RWPE2 (cell line): ENCODE data around the gene FAM124A.

ENCODE experiments used
- ATAC-seq: fragments of 200-7000 bp; cut with Tn5 transposase; 3 replicates; pipeline ENCODE4 v1.9.1; 2021; ENCODE audit warnings: low read depth
- DNase-seq: peaks from one replicate; pipeline ENCODE4 v3.0.0-alpha.2; 2020; ENCODE audit warnings: low spot score
- H3K27ac ChIP-seq: fragments of 450-650 bp; 2 replicates; pipeline ENCODE4 v1.5.1; 2017; ENCODE audit warnings: mild to moderate bottlenecking; ENCODE audit not compliant: poor library complexity, severe bottlenecking
- H3K27me3 ChIP-seq: fragments of 250-450 bp; sonication (Bioruptor Pico); 2 replicates; pipeline ENCODE4 v1.5.1; 2021; ENCODE audit warnings: mild to moderate bottlenecking, moderate library complexity; ENCODE audit not compliant: insufficient read depth, poor library complexity, severe bottlenecking
- H3K36me3 ChIP-seq: fragments of 250-450 bp; sonication (Bioruptor Pico); 2 replicates; pipeline ENCODE4 v1.5.1; 2020; ENCODE audit warnings: low read depth, mild to moderate bottlenecking, moderate library complexity
- H3K4me1 ChIP-seq: fragments of 250-450 bp; sonication (Bioruptor Pico); 2 replicates; pipeline ENCODE4 v1.5.1; 2021; ENCODE audit warnings: mild to moderate bottlenecking, moderate library complexity; ENCODE audit not compliant: insufficient read depth, poor library complexity, severe bottlenecking
- H3K4me3 ChIP-seq: fragments of 250-450 bp; sonication (Bioruptor Pico); 2 replicates; pipeline ENCODE4 v1.5.1; 2021; ENCODE audit warnings: mild to moderate bottlenecking, moderate library complexity; ENCODE audit not compliant: severe bottlenecking
- H3K9me3 ChIP-seq: fragments of 250-450 bp; sonication (Bioruptor Pico); 2 replicates; pipeline ENCODE4 v1.5.1; 2021; ENCODE audit warnings: mild to moderate bottlenecking, moderate library complexity; ENCODE audit not compliant: severe bottlenecking
- CTCF ChIP-seq: fragments of 450-650 bp; IDR thresholded peaks from one replicate; pipeline ENCODE4 v1.5.1; 2017; ENCODE audit warnings: mild to moderate bottlenecking, moderate library complexity; ENCODE audit not compliant: poor library complexity, severe bottlenecking

Gene FAM124A

GRCh38 chr13:51223560-51224270, 1.5 kb downstream of the FAM124A start:
- Histone ChIP-seq H3K36me3 (no peaks in the 10 kb centered on the region), H3K27ac (no peak overlapping the region), H3K27me3 (peaks cover 18% of the 10 kb centered on the region), H3K9me3 (no peaks in the 10 kb centered on the region), H3K4me3 (no peak overlapping the region), H3K4me1 (no peaks in the 10 kb centered on the region)
- DNase-seq (no peak), ATAC-seq (no peak)
- no peak for TF ChIP-seq CTCF

- TF ChIP-seq CTCF: no peak
- Histone ChIP-seq H3K4me3 (no peak overlapping the region), H3K4me1 (no peaks in the 10 kb centered on the region)
Observed at GRCh38 chr13:51225029-51225428, 2.8 kb downstream of the FAM124A start.

GRCh38 chr13:51227404-51227803, 5.2 kb downstream of the FAM124A start:
- no peaks in the 10 kb centered on the region for H3K4me1 ChIP-seq

More at GRCh38 chr13:51225029-51225428, 2.8 kb downstream of the FAM124A start:
- ATAC-seq: no peak
- H3K27me3 ChIP-seq: peaks cover 23% of the 10 kb centered on the region
- no peak for DNase-seq
- H3K9me3 ChIP-seq: no peaks in the 10 kb centered on the region
- H3K27ac ChIP-seq: no peak overlapping the region
- H3K36me3 ChIP-seq: no peaks in the 10 kb centered on the region

GRCh38 chr13:51229101-51229719, 7.0 kb downstream of the FAM124A start:
- no peak for ATAC-seq
- TF ChIP-seq CTCF: no peak
- H3K9me3 ChIP-seq: no peaks in the 10 kb centered on the region

More at GRCh38 chr13:51227404-51227803, 5.2 kb downstream of the FAM124A start:
- no peaks in the 10 kb centered on the region for H3K9me3 ChIP-seq
- DNase-seq (no peak), ATAC-seq (no peak)
- H3K27ac ChIP-seq: no peak overlapping the region
- H3K36me3 ChIP-seq: no peaks in the 10 kb centered on the region
- H3K27me3 ChIP-seq: peaks cover 23% of the 10 kb centered on the region
- H3K4me3 ChIP-seq: no peak overlapping the region
- TF ChIP-seq CTCF: no peak

GRCh38 chr13:51229731-51230130, 7.5 kb downstream of the FAM124A start:
- Histone ChIP-seq H3K36me3 (no peaks in the 10 kb centered on the region), H3K27ac (no peak overlapping the region), H3K4me3 (no peak overlapping the region), H3K27me3 (peaks cover 21% of the 10 kb centered on the region), H3K9me3 (no peaks in the 10 kb centered on the region), H3K4me1 (no peaks in the 10 kb centered on the region)
- TF ChIP-seq CTCF: no peak
- ATAC-seq: no peak
- no peak for DNase-seq

More at GRCh38 chr13:51229101-51229719, 7.0 kb downstream of the FAM124A start:
- H3K4me3 ChIP-seq: no peak overlapping the region
- H3K27me3 ChIP-seq: peaks cover 21% of the 10 kb centered on the region
- no peak for DNase-seq
- H3K4me1 ChIP-seq: no peaks in the 10 kb centered on the region
- no peaks in the 10 kb centered on the region for H3K36me3 ChIP-seq
- H3K27ac ChIP-seq: no peak overlapping the region
